GM20000 (cell line): ENCODE measurements around the gene CSF3R.

Experiments used
- DNase-seq: peaks from one replicate; pipeline ENCODE4 v3.0.0; 2012; ENCODE audit warnings: low spot score
- CTCF ChIP-seq: IDR thresholded peaks from 2 replicates; pipeline ENCODE4 v1.5.1; 2012; ENCODE audit warnings: mild to moderate bottlenecking, control low read depth; ENCODE audit errors: extremely low read depth, missing control alignments

The CSF3R gene

GRCh38 chr1:36524359-36525062 is 41.8 kb upstream of the CSF3R start:
- no peak for TF ChIP-seq CTCF
- DNase-seq, result no peak

GRCh38 chr1:36523850-36524249 is 41.1 kb upstream of the CSF3R start:
- no peak for DNase-seq
- no peak for TF ChIP-seq CTCF

GRCh38 chr1:36523230-36523495 is 40.5 kb upstream of the CSF3R start:
- TF ChIP-seq CTCF, result no peak
- DNase-seq, result no peak

GRCh38 chr1:36522461-36523229 is 39.9 kb upstream of the CSF3R start:
- no peak for DNase-seq
- TF ChIP-seq CTCF, result no peak

GRCh38 chr1:36522021-36522420 is 39.3 kb upstream of the CSF3R start:
- TF ChIP-seq CTCF, result no peak
- no peak for DNase-seq

- no peak for TF ChIP-seq CTCF
- no peak for DNase-seq
Observed at GRCh38 chr1:36520771-36521420, 38.2 kb upstream of the CSF3R start.

GRCh38 chr1:36520056-36520455 is 37.3 kb upstream of the CSF3R start:
- TF ChIP-seq CTCF, result no peak
- no peak for DNase-seq
